Activated CD8-positive, alpha-beta memory T cell treated with anti-CD3 and anti-CD28 coated beads, Interleukin-2, amount 50 U/mL, for 24 hours (primary cell): ENCODE data around the gene MAML1.
"Not testable (repeated sequence)": the region's sequence is repeated elsewhere in the genome, so short reads cannot be mapped to it uniquely, and the experiment has no call there.

Experiments used
- DNase-seq: peaks from one replicate; pipeline ENCODE4 v3.0.0-alpha.2; 2020; ENCODE audit errors: extremely low read depth

Gene MAML1

DNA sequence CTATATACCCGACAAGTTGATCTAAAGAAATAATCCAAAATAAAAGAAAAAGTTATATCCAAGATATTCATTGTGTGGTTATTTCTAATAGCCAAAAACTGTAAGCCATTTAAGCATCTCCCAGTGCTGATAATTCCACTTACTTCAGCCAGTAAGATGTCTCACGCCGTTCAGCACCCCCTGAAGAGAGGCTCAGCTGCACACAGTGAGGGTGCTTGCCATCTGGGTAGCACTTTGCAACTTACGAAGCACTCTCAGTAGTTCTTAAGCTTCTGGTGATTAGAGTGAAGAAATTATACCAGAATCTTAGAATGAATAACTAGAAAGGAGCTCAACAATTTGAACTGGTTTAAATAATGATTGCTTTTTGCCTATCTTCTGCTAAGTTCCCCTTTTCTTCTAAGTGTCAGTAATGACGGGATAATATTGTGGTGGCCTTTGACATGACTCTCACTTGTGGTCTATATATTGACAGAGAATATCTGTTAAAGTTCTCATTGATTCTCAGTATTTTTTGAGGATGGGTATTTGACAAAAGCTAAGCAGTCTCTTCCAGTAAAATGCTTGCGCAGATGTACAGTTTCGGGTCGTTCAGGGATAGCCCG is 35.0 kb downstream of the MAML1 start:
- no peak for DNase-seq

GRCh38 chr5:179768326-179769085 is 35.9 kb downstream of the MAML1 start:
- DNase-seq: no peak

- no peak for DNase-seq
These were observed 36.6 kb downstream of the MAML1 start for GRCh38 chr5:179769271-179769670.

- DNase-seq: no peak
These were observed 37.2 kb downstream of the MAML1 start for GRCh38 chr5:179769796-179770195.

DNA sequence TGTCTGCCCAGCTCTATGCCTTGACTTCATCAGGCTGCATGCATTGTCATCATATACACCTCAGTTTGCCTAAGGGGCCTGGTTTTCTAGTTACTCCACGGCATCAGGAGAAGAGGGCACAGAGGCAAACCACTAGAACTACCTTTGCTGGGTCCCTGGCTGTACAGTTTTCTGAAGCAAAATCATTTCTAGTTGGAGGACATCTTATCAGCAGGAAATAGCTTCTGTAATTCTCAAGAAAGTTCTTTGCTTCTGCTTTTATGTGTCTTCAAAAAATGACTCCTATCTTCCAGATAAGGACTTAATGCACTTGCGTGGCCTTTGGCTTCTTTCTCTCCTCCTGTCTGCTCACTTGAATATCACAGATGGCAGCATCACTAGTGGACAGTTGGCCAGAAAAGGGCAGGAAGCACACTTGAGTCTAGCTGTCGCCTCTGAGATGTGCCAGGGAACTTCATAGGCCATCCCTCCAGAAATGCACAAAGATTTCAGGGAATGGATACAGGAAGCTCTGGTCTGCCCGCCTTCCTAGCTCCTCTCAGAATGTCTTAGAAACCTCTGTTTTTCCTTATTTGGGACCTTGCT is 38.8 kb downstream of the MAML1 start:
- DNase-seq: no peak

DNA sequence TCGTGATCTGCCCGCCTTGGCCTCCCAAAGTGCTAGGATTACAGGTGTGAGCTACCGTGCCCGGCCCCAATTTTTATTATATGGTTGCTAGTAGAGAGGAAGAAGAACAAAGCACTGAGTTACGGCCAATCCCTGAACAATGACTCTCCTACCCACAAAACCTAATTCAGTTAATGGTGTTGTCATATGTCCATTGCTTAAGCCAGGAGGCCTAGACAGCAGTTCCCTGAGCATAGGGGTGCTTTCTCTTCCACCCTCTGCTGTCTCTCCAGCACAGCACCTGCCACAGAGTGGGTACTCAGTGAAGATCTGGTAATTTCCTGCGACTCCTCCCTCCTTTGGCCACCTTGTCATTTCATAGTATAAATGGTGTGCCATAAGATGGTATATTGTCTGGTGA is 39.7 kb downstream of the MAML1 start:
- DNase-seq: no peak

- DNase-seq: no peak
These were observed 41.0 kb downstream of the MAML1 start for GRCh38 chr5:179773686-179774040.

- DNase-seq: no peak
These were observed 41.8 kb downstream of the MAML1 start for GRCh38 chr5:179774442-179774841.

GRCh38 chr5:179776411-179776938 is 43.9 kb downstream of the MAML1 start:
- DNase-seq: no peak

GRCh38 chr5:179777456-179777855 is 44.8 kb downstream of the MAML1 start:
- DNase-seq: no peak

DNA sequence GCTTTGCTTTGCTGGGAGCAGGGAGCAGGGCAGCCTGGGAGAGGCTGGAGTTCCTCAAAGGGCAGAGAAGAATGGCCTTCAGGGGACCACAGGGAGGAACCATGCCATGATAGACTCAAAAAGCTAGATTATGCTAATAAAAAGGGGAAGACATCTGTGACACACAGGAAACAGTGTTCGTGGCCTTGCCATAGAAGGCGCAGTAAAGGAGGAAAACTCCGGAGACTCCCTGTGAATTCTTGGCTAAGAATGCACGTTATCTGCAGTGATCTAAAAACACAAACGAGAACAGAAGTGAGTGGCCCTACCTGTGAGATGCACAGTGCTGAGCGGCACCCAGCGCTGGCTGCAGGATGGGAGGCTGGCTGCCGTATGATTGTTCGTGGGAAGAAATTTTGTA is 45.3 kb downstream of the MAML1 start:
- no peak for DNase-seq

GRCh38 chr5:179778591-179778990 is 46.0 kb downstream of the MAML1 start:
- DNase-seq: no peak

- no peak for DNase-seq
These were observed 47.2 kb downstream of the MAML1 start for GRCh38 chr5:179779826-179780225.

GRCh38 chr5:179780362-179780761 is 47.7 kb downstream of the MAML1 start:
- no peak for DNase-seq

GRCh38 chr5:179781846-179782245 is 49.2 kb downstream of the MAML1 start:
- no peak for DNase-seq

DNA sequence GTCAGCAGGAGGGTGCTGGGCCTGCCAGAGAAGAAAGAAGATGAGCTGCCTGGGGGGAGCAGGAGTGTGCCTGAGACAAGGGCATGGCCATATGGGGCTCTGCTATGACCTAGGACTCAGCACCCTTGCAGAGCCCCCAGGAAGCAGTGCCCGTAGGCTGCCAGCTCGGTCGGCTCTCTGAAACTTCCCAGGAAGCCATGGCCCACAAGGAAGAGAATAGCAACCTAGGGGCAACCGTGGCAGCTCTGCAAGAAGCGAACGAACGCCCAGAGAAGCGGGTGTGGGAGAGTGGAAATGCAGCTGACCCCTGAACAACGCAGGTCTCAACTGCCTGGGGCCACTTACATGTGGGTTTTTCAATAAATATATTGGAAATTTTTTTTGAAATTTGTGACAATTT is 50.5 kb downstream of the MAML1 start:
- DNase-seq: no peak

- no peak for DNase-seq
These were observed 54.2 kb downstream of the MAML1 start for GRCh38 chr5:179786861-179787260.

- no peak for DNase-seq
These were observed 55.7 kb downstream of the MAML1 start for GRCh38 chr5:179788193-179788854.

GRCh38 chr5:179789278-179789677 is 56.7 kb downstream of the MAML1 start:
- DNase-seq: not testable (repeated sequence)

GRCh38 chr5:179791881-179792611 is 59.4 kb downstream of the MAML1 start:
- no peak for DNase-seq

DNA sequence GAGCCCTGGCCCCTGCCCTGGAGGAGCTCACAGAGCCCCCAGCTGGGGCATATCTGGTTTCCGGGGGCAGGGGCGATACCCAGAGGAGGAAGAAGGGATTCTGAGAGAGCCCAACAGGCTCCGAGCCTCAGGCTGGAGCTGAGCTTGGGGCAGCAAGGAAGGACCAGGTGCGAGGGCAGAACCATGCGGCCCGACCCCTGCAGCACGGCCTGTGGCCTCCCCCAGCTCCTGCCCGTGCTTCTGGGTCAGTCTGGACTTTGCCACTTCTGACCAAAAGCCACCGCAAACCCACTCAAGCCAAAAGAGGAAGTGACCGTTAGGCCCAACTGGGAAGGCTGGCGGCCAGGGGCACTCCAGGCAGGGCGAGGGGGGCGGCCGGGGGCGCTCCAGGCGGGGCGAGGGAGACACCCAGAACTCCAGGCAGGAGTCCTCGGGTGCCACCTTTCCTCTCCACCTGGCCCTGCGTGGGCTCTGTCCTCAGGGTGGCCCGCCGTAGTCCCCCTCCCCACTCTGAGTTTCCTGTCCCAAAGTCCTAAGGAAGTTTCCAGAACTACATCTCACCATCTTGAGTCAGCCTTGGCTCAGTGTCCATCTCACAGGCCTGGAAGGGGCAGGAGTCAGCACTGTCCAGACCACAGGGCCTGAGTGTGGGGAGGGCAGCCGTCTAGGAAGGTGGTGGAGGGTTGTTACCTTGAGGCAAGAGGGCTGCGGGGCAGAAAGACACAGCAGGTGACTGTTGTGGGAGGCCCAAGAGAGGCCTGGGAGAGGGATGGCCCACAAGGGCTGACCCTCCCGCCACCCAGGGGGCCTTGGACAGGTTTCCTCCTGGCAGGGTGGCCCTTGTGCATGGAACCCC is 60.2 kb downstream of the MAML1 start:
- no peak for DNase-seq
